ENCODE results near the gene CBFA2T3. TPM values are rescaled to one million over a fixed set of nuclear protein-coding genes. Genes with fewer than 3 reads are reported as not detected.
A peak's percentile ranks its signal among the peaks of the same experiment; 100 is the strongest.

Gene CBFA2T3
- total and polyA plus RNA-seq, 8 donors, result 3.8 to 10.4 (median 5.4) TPM

DNA sequence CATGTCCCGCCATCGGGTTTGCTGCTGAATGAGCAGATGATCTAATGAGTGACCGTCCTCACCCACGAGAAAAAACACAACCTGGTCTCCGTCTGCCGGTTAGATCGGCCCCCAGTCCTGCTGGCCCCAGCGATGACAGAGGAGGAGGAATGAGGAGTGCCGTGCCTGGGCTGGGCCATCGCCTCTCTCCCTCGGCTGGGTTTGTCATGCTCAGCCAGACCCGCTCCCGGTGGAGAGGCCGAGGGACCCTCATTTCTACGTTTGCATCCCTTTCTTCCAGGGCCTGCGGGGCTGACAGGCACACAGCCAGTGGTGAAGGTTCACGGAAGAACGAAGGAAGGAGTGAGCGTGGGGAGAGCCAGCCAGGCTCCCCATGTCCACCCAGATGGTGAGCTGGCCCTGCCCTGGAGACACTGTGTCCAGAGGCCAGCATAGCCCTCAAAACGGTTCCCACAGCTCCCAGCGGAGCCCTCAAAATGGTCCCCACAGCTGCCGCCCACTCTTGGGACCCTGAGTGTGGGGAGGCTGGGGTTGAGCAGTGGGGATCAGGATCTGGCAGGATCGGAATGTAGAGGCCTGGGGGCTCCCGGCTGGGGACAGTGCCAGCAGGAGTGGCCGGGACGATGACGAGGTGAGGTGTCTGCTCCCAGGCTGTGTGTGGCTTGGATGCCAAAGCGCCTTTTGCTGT is 23.9 kb downstream of the CBFA2T3 start:
- Histone ChIP-seq H3K9me3 (no peaks in the 10 kb centered on the region), H3K27ac (no peak overlapping the region), H3K4me1 (peaks cover 0 to 23% of the 10 kb centered on the region in 2 donors), H3K27me3 (peaks cover 0 to 18% of the 10 kb centered on the region in 2 donors), H3K4me3 (no peak overlapping the region), H3K36me3 (no peaks in the 10 kb centered on the region)
- DNase-seq, result peak in 1 of 4 donors; percentile 34
- no peak for ATAC-seq
- intact Hi-C loops (cut with DNase I), result no loop called here
- TF ChIP-seq, protein P1, sequence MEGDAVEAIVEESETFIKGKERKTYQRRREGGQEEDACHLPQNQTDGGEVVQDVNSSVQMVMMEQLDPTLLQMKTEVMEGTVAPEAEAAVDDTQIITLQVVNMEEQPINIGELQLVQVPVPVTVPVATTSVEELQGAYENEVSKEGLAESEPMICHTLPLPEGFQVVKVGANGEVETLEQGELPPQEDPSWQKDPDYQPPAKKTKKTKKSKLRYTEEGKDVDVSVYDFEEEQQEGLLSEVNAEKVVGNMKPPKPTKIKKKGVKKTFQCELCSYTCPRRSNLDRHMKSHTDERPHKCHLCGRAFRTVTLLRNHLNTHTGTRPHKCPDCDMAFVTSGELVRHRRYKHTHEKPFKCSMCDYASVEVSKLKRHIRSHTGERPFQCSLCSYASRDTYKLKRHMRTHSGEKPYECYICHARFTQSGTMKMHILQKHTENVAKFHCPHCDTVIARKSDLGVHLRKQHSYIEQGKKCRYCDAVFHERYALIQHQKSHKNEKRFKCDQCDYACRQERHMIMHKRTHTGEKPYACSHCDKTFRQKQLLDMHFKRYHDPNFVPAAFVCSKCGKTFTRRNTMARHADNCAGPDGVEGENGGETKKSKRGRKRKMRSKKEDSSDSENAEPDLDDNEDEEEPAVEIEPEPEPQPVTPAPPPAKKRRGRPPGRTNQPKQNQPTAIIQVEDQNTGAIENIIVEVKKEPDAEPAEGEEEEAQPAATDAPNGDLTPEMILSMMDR (IDR thresholded peaks at IDR 0.05), result no peak

DNA sequence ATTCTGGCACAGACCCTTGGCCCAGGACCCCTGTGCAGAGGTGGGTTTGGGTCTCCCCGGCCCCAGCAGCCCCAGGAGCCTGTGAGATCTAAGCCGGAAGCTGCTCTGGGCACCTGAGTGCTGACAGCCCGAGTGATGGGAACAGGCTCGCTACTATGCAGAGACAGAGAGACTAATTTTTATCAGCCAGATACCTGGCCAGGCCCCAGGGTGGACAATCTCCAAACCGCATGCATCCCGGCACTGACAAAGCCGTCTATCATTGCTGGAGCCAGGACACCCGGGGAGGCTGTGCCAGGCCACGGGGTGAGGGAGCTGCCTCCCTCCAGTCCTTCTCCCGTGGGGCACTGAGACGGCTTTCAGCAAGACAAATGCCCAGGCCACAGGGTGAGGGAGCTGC is 25.0 kb downstream of the CBFA2T3 start:
- no peaks in the 10 kb centered on the region for H3K36me3 ChIP-seq
- H3K4me1 ChIP-seq, result peaks cover 0 to 12% of the 10 kb centered on the region in 2 donors
- H3K27ac ChIP-seq, result no peak overlapping the region
- ATAC-seq (no peak), DNase-seq (no peak)
- TF ChIP-seq, protein P1 (IDR thresholded peaks at IDR 0.05), result no peak
- H3K4me3 ChIP-seq, result no peak overlapping the region
- no peaks in the 10 kb centered on the region for H3K9me3 ChIP-seq
- H3K27me3 ChIP-seq, result peaks cover 0 to 9% of the 10 kb centered on the region in 2 donors
- intact Hi-C loops (cut with DNase I), result no loop called here

DNA sequence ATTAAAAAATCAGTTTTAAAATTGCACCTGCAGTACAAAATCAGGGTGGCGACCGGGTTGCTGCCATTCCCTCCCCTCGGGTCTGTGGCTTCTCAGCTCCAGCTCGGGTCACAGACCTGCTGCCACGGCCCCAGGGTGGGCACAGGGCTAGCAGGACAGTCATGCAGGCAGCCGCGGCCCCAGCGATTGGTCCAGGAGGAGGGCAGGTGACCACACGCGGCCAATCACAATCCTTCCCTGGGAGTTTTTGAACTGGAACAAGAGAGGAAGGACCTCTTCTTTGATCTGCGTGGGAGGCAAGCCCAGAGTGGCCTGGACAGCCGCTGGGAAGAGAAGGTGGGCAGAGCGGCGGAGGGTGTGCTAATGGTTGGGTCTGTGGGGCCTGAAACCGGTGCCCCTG is 25.5 kb downstream of the CBFA2T3 start:
- H3K27ac ChIP-seq, result no peak overlapping the region
- no peak for ATAC-seq
- H3K4me1 ChIP-seq, result peaks cover 0 to 7% of the 10 kb centered on the region in 2 donors
- no peak for DNase-seq
- TF ChIP-seq, protein P1 (IDR thresholded peaks at IDR 0.05), result no peak
- no peak overlapping the region for H3K4me3 ChIP-seq
- intact Hi-C loops (cut with DNase I), result no loop called here
- H3K9me3 ChIP-seq, result no peaks in the 10 kb centered on the region
- H3K36me3 ChIP-seq, result no peaks in the 10 kb centered on the region
- peaks cover 0 to 4% of the 10 kb centered on the region in 2 donors for H3K27me3 ChIP-seq

DNA sequence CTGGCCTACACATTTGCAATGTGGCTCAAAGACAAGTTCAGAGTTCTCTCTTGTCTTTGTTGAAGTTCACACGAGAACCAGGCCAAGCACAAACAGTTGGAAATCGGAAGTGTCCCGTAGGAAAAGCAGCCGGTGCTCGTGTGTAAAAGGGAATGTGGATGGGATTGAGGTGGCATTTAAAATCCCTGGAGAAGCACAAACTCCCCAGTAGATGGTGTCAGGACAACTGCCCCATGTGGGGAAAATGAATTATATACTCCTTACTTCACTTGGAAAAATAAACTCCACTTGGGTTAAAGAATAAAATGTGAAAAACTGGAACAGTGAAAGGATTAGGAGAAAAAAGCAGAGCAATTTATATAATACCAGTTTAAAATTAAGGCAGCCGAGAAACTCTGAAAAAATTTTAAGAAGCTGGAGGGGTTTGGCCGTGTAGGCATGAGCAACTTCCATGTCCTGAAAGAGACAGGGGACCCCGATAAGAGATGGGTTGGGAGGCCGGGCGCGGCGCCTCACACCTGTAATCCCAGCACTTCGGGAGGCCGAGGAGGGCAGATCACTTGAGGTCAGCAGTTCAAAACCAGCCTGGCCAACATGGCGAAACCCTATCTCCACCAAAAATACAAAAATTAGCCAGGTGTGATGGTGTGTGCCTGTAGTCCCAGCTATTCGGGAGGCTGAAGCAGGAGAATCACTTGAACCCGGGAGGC is 28.1 kb downstream of the CBFA2T3 start:
- Histone ChIP-seq H3K4me3 (no peak overlapping the region), H3K4me1 (no peaks in the 10 kb centered on the region), H3K27me3 (peaks cover 0 to 7% of the 10 kb centered on the region in 2 donors), H3K9me3 (no peaks in the 10 kb centered on the region), H3K27ac (no peak overlapping the region), H3K36me3 (no peaks in the 10 kb centered on the region)
- DNase-seq (no peak), ATAC-seq (no peak)
- intact Hi-C loops (cut with DNase I), result no loop called here
- TF ChIP-seq, protein P1 (IDR thresholded peaks at IDR 0.05), result no peak

DNA sequence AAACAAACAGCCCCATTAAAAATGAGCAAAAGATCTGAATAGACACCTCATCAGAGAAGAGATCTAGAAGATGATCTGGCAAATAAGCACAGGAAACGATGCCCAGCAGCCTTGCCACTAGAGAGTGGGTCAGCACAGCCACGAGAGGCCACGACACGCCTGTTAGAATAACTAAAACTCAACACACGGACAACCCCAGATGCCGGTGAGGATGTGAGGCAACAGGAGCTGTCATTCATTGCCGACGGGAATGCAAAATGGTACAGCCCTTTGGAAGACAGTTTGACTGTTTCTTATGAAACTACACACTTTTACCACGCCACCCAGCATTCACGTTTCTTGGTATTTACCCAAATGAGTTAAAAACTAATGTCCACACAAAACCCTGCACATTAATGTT is 31.5 kb downstream of the CBFA2T3 start:
- no peak for ATAC-seq
- H3K27me3 ChIP-seq, result peaks cover 12 to 39% of the 10 kb centered on the region in 2 donors
- H3K27ac ChIP-seq, result no peak overlapping the region
- no peak for DNase-seq
- H3K4me3 ChIP-seq, result no peak overlapping the region
- TF ChIP-seq, protein P1 (IDR thresholded peaks at IDR 0.05), result no peak
- H3K4me1 ChIP-seq, result peaks cover 0 to 18% of the 10 kb centered on the region in 2 donors
- no peaks in the 10 kb centered on the region for H3K36me3 ChIP-seq
- no peaks in the 10 kb centered on the region for H3K9me3 ChIP-seq
- intact Hi-C loops (cut with DNase I), result no loop called here
